ENCODE data around the gene TMEM86A.

TMEM86A gene

DNA sequence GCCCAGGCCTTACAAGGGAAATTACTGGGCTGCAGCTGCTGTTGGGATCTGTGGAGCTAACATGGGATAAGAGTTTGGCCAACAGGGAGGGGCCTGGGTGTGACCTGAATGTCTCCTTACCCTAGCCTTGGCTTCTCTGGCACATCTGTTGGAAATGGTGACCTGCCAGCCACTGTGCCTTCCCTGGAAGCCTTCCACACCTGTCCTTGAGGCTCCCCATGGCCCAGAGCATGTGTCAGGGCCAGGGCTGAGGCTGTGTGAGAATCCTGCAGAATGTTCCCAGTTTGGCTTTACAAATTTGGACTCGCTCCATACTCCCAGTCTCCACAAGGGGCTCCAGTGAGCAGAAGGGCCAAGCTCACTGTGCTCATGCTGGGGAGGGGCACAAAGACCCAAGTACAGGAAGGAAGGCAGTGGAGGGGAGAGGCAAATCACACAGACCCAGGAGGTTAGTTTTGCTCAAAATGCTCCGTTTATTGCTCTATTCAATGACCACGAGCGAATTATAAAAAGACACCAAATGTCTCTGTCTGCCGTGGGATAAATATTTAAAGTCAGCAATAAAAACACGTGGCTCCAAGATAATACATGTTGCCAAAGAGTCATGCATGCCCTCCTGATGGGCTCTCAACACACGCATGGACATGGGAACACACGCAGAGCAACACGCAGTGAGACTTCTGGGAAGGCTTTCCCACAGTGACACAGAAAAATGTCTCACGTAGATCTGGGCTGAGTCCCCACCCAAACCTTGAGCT lies 29.1 kb downstream of the TMEM86A start:
- DNase-seq, result peak; percentile 12

DNA sequence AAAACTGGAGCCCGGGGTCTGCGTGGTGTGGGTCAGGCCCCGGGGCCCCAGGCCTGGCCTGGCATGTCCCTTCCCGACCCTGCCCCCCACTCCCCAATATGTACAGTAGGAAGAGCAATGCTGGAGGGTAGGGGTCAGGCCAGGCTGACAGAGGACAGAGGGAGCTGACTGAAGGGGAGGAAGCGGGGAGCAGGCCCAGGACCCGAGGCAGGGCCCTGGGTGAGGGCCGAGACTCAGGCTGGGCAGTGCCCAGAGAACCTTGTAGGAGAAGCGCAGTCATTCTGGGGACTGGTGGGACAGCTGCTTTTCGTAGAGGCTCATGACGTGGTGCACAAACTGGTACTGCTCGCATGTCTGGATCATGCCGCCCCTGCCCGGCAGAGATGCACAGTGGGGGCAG lies 30.1 kb downstream of the TMEM86A start:
- no peak for DNase-seq

DNA sequence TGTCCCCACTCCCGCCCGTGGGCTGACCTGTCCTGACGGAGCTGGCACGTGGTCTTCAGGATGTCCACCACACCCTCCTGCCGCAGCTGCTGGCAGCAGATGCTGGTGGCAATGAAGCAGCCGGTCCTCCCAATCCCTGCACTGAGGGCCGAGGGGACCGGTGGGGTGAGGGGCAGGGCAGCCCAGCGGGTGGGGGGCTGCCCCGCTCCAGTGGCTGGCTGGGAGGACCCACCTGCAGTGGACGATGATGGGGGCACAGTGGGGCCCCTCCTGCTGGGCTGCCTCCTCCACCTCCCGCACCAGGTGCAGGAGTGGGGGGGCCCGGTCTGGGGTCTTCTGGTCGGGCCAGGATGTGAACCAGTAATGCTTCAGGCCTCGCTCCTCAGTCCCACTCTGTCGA lies 30.8 kb downstream of the TMEM86A start:
- DNase-seq, result no peak

DNA sequence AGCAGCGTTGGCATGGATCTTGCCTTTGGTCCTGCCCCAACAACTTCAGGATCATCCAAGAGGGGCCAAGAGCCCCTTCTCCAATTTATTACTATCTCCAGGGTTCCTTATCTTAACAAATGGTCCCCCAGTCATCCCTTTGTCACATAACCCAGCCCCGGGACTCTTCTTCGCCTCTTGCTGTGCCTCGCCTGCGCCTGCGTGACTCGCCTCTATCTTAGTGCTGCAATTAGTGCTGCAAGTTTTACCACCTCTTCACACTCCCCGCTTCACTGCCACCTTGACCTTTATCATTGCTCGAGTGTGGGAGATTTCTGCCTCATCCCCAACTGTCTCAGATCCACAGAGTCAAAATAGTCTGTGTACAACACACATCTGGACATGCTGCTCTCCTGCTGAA lies 31.4 kb downstream of the TMEM86A start:
- DNase-seq, result no peak

DNA sequence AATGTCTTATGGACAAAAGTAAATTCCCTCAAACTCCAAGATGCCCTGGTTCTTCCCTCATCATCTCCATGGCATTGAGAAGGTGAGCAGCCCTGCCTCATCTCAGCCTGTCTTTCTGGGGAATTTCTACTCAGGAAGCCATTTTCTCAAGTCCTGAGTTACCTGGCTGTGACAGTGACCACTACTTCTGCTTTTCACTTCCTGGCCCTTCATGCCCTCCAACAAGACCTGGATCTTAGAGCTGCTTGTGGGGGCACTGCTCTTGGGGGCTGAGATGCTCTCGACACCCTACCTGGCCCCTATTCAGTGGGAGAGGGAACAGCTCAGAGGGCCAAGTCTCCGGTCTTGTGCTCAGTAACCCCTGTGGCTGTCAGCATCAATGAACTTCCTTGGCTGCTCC lies 32.9 kb downstream of the TMEM86A start:
- DNase-seq, result no peak

DNA sequence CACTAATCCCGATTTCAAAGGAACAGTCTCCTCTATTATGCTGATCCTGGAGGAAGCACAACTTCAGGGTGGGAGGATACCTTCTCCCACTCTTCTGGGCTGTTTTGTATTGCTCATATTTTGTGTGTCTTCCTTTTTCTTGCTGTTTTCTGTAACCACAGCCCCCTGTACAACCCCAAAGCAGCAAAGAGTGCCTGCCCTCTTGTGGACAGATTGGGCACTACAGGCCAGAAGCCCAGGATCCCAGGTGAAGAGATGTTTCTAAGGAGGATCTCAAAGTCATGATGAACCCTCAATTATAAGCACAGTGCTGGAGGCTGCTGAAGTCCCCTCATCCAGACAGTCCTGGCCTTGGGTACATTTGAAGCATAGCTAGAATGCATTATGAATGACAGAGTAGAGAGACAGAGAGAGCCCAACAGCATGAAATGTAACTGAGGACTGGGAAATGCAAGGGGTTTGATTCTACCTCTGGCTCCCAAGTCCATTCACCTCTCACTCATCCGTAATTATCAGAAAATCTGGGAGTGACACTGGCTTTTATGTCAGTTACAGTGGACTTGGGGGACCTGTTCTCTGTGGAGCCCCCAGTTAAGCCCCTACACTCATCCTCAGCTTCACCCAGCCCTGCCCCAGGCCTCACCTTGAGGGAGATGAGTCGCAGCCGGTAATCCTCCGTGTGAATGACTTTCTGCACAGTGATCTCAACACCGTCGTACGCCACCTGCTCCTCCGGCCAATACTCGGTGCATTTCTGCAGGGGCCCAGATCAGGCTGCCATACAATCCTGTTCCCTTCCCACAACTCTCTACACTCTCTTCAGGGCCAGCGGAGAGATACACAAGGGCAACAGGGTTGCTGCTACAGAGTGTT lies 33.6 kb downstream of the TMEM86A start:
- DNase-seq, result no peak

DNA sequence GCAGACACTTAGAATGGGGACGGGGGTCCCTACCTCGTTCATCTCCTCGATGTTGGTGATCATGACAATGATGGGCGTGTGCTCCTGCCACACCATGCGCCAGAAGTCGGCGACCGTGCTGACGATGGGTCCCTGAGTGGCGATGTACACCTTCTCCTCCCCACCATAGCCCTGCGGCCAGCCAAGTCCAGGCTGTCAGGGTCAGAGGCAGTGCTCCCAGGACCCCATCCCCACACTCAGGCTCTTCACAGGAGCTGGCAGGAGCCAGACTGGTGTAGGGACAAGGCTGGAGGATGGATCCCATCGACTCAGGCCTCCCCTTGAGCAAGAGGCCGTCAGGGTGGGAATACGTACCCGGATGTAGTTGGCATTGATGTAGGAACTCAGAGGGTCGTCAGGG lies 34.6 kb downstream of the TMEM86A start:
- DNase-seq, result no peak

DNA sequence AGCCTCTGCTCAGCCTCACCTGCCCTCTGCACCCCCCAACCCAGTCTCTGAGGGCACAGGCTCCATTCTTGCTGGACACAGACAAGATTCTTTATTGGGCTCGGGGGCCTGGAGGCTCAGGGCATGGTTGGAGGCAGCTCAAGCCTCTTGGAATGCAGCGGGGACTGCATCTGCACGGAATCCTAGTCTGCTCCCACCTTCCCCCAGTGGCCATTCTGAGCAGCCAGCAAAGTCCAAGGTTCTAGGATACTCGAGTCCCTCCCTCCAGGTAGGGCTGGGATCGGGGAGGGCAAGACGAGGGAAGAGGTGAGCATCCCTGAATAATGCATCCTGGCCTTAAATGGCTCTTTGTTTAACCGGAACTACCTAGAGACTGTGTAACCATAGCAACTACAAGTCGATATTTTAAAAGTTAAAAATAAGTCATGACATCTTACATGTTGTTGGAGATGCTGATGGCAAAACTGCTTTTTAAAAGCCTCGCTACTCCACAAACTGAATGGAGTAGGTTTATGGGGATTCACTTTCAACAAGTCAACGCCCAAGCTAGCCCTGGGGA lies 38.1 kb downstream of the TMEM86A start:
- DNase-seq, result no peak

DNA sequence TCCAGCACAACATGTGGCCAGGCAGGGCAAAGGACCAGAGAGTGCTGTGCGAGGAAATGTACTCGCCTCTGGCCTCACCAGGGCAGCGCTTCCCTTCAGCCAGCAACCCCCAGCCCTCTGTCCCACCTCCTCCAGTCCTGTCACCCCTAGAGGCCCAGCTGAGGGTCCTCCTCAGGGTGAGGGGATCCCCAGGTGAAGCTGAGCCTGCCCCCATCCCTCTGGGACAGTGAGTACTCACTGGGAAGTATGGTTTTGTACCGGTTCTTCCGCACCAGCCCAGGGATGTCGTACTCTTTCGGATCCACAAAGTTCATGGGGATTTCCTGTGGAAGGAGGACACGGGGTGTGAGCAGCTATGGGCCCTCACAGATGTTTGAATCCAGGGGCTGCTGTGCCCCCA lies 39.1 kb downstream of the TMEM86A start:
- DNase-seq, result no peak

DNA sequence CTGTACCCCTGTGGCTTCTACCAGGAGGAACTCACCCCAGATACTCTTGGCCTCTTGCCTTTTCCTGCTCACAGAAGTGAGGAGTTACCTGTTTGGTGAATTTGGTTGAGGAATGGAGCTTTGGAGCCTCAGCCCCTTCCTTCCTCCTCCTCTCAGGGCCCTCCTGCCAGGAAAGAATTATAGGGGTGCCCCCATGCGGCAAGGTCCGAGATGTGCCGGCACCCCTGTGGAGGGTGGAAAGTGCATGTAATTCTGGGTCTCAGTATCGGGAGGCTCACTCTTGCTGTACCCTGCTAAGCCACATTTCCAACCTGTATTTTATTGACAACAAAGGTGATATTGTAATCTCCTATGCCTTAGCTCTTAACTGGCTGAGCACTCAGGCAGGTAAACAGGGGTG lies 41.1 kb downstream of the TMEM86A start:
- DNase-seq, result no peak

DNA sequence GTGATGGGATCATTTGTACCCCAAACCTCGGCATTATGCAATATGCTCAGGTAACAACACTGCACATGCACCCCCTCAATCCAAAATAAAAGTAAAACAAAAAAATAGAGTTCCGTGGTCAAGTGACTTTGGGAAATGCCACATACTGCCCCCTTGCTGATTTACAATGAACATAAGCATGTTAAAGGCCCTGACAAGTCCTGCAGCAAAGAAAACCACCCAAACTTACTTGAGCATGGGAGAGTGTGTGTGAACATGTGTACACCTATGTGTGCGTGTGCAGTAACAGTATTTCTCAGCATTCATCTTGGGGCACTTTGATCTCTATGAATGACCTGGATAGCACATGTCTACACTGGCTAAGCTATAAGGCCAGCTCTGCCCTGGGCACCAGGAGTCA lies 43.2 kb downstream of the TMEM86A start:
- no peak for DNase-seq

DNA sequence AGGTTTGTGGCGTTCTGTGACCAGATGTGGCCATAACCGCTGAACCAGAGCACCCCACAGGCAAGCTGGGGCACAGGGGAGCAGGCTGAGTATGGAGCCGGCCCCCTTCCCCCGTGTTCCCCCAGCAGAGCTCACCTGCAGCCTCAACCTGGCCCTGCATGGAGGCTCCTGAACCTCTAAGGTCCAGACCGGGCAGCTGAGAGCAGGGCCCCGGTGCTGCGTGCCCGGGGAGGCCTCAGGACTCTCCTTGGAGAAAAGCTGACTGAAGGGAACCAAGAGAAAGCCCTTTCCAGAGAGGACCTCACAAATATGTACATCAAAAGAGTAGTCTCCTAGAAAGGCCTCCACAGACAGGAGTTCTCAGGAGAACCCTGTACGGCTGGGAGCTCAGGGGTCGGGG lies 44.8 kb downstream of the TMEM86A start:
- no peak for DNase-seq

DNA sequence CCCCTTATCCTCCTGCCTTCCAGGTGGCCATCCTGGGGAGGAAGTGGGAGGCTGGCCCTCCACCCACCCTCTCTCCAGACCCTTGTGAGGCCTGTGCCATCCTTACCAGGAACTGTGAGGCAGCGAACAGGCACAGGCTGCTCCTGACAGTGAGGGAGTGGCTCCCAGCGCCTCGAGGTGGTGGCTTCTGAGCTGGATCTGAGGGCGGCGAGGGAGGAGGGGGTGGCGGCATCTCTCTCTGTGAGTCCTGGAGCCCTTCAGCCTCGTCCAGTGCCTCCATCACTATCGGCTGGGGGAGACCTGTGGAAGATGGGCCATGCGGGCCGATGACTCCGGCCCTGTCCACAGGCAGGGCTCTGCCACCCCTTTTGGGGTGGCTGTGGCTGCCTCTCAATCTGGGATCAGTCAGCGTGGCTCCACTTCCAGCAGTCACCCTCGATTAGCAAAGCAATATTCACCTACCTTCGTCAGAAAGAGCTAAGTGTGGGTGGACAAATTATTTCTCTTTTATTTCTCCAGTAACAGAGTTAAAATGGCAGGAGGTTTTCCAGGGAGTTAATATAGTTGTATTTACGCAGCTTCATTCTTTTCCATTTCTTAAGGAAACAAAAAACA lies 45.4 kb downstream of the TMEM86A start:
- no peak for DNase-seq

DNA sequence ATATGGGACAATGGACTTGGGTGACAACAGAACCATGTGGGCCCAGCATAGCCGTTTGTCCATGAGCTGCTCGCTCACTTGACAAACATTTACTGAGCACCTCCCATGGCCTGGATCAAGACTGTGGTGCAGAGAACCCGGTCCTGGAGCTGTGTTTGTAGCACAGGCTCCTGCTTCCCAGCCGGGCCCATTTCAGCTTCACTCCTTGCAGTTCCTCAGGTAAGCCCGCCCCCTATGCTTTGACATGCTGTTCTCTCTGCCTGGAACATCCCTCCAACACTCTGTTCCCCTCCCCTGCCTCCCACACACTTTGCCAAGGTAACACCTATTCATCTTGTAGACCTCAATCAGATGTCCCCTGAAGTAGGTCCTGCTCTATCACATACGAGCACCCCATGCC lies 46.7 kb downstream of the TMEM86A start:
- DNase-seq, result no peak

DNA sequence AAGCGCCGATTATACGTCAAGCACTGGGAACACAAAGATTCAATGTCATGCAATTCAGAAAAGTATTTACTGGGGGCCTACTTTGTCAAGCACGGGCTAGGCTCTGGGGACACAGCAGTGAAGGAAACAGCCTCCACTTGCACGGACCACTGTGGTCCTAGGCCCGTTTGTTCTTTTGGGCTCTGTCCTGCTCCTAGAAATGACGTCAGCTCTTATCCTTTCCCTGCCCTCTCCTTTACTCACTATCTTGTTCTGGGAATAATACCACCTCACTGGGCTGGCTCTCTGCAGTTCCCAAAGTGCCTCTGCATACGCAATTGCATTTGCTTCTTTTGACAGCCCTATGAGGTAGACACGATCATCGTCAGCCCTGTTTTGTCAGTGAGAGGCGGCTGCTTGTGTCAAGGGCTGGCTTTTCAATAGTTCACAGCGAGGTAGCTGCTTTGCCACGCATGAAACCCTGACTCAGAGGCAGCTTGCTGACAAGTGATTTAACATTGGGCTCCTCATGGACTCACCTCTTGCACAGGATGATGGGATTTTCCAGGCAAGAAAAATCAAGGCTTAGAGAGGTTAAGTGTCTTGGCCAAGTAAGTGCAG lies 50.3 kb downstream of the TMEM86A start:
- no peak for DNase-seq

DNA sequence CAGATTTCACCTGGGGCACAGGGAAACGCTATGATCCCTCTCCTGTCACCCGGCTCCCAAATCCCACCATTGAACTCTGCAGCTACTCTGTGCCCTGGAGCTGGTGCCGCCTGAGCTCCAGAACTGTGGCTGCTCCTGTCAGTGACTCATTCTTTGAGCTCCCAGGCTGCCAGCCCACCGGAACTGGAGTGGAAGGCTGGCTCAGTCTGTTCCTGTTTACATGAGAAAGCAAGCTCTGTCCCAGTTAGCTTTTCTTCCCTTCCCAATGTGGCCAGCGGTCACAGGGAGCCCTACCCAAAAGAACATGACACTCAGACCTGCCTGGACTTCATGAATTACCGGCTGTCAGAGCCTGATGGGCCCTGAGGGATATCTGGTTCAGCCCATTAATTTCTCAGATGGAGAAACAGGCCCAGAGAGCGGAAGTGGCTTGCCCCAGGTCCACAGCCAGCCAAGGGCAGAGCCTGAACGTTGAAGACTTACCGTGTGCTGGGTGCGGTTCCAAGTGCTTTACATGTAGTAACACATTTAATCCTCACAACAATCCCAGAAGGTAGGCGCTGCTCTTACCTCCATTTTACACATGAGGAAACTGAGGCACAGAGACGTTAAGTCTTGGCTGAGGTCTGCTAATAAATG lies 51.2 kb downstream of the TMEM86A start:
- DNase-seq, result no peak

DNA sequence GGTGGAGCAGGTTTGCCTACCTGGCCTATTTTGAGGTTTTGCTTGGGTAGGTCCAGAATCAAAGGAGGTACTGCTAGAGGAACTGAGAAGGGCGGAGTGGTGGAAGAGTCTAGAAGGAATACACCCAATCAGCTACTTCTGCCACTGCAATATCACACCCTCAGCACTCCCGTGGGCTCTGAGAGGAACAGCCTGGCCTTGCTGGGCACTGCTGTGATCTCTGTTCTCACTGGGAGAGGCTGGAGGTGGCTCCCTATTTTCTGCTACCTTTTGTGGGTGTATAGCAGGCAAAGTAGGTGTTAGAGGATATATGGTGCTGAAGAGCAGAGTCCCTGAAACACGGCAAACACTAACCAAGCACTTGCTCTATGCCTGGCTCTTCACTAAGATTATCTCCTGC lies 52.4 kb downstream of the TMEM86A start:
- no peak for DNase-seq

DNA sequence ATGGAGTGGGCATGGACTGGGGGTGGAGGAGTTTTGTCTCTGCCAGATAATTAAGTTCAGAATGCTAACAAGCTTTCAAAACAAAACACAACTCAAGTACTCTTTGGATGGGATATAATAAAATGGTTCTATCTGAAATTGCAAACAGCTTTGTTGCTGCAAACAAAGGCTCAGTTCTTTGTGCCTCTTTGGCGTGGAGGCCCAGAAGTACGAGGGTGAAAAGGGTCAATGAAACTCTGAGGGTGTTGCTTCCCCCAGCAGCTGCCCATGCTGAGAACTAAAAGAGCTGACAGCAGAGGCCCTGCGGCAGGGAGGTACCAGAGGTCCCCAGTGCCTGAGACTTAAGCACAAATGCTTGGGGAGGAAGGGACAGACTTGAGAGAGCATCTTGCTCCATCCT lies 53.9 kb downstream of the TMEM86A start:
- no peak for DNase-seq

DNA sequence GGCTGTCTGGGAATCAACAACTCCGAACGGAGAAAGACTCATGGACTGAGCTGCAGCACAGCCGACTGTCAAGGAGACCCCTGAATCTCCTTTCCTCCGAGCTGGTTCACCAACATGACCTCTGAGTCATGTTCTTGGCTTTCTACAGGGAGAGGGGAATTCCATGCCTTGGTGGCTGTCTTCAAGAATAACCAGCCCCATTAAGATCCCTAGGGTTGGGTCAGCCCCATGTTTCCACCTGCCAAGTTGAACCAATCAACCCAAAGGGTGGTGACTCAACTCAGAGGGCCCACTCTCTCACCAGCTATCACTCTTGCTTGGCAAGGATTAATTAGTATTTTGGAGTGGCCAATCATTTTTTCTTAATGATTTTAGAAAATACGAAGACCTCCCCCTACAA lies 55.7 kb downstream of the TMEM86A start:
- DNase-seq, result no peak
